ENCODE measurements around the gene SPIN2B.

The SPIN2B gene

DNA sequence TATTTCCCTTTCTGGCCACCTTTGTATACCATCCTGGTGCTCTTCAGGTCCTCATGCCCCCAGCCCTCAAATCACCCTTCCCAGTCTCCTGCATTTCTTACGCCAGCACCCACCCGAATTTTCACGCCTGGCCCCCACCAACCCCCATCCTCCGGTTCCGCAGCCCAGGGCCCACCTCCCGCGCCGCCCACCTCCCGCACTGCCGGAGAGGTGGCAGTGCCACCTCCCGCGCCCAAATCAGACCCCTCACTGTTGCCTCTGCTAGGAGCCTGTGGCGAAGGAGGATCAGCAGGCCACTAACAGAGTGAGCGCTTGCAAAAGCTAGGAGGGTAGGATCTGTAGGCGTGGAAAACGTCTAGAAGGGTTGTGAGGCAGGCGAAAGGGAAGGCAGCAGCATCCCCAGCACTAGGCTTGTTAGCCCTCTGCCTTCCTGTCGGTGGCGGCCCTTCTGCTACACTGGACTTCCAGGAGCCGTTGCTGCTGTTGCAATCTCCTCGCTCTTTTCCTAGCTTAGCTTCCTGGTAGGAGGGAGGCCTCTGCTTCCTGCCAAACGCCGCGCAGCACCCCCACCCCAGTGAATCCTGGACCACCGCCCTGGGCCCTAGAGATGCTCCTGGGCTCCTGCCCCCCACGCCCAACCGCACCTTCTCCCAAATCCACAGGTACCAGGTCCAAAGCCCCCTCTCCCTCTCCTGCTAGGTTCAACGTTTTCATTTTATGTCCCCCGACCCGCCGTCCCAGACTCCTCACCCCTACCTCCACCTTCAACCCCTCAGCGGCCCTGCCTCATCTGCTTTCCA is 51.0 kb downstream of the SPIN2B start:
- no peak for DNase-seq

All from activated CD8-positive, alpha-beta memory T cell treated with anti-CD3 and anti-CD28 coated beads for 24 hours (primary cell).